HG03558 (cell line): ENCODE measurements around the gene ZC3H18.

Experiments
- ATAC-seq: cut with Tn5 transposase; IDR thresholded peaks from one replicate; pipeline ENCODE4 v1.9.1; 2021; ENCODE audit warnings: moderate number of reproducible peaks; ENCODE audit not compliant: unreplicated experiment; ENCODE audit errors: extremely low read depth

Gene ZC3H18

DNA sequence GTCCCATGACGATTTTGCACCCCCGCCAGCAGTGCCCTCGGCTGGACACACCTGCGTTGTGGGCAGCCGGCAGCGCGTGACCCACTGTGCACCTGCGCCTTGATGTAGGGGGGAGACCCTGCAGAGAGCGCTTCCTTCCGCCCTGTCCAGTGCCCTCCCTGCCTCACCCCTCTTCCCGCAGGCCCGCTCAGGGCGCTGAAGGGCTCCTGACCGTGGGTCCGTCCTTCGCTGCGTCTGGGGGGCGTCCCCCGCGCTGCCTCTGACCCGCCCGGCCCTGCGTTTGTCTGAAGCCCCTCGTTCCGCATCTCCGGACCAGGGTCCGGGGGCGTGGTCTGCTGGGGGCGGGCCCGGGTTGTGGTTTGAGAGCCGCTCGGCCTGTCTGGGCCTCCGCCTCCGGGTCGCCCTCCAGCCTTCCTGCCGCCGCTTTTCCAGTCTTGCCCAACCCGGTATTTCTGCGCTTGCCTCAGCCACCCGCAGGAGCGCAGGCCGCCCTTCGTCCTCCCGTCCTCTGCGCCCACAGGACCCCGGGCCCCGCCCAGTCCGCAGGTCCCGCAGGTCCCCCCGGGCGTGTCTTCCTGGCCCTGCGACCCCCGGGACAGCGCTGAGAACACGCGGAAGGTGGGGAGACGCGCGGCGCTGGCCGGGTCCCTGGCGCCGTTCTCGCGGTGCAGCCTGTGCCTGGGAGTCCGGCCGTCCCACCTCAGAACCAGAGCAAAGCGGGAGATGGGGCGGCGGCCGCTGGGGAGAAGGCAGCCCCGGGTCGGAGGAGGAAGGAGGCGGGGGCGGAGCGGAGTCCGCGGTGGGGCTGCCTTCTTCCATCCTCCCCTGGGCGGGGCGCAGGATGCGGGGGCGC is 64.2 kb downstream of the ZC3H18 start:
- no peak for ATAC-seq

DNA sequence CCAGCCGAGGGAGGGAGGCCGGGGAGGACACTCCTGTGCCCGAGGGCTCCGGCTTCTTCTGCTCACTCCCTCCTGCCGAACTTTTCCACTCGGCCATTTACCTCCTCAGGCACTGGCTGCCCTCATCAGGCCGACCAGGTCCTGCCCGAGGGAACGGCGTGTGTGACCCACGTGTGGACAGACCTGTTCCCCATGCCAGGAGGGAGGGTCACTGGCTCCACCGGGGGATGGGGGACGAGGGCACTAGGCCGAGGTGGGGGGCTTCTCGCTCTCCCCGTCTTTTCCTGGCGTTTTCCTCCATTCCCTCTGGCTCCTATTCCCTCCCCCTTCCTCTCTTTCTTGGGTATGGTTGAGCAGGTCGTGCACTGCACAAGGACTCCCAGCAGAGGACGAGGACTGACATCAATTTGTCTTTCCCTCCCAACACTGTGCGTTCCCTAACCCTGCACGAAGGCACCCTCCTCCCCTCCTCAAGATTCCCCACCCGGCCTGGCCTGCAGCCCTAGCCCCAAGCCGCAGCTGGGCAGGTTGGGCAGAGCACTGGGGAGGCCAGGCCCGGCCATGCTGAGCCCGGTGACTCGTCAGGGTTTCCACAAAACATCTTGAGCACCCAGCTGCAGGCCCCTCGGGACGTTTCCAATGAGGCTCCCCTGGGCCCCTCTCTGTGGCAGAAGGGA is 64.9 kb downstream of the ZC3H18 start:
- no peak for ATAC-seq

- ATAC-seq, result no peak
These were observed 65.6 kb downstream of the ZC3H18 start for GRCh38 chr16:88635671-88636319.

GRCh38 chr16:88636488-88637265 is 66.5 kb downstream of the ZC3H18 start:
- no peak for ATAC-seq

DNA sequence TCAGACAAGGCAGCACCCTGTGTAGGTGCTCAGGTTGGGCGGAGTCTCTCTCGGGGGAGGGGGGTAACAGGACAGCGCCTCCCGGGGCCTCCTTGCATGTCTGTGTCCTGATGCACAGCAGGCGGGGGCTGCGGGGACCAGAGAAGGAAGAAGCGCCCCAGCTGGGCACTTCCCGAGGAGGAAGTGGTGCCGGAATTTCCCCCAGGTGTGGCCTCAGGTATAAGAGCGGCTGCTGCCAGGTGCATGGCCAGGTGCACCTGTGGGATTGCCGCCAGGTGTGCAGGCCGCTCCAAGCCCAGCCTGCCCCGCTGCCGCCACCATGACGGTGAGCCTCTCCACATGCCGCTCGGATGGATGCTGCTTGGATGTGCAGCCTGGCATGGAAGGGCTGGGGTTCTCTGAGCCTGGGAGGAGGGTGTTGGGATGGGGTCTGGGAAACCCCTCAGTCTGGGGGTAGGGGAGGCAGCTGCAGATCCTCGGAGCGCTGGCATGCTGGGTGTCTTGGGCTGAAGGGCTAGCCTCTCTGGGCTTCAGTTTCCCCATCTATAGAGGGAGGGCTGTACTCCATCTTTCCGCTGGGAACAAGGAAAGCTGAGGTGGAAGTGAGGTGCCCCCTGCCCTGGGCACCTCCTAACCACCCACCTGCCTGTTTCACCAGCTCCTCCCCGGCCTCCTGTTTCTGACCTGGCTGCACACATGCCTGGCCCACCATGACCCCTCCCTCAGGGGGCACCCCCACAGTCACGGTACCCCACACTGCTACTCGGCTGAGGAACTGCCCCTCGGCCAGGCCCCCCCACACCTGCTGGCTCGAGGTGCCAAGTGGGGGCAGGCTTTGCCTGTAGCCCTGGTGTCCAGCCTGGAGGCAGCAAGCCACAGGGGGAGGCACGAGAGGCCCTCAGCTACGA is 68.4 kb downstream of the ZC3H18 start, which contains the start of gene IL17C:
Gene IL17C (plus strand): TSS at position 250 of the 908 bp plus-strand sequence. CDS start 70 bp downstream, at position 320.
- ATAC-seq, result no peak

DNA sequence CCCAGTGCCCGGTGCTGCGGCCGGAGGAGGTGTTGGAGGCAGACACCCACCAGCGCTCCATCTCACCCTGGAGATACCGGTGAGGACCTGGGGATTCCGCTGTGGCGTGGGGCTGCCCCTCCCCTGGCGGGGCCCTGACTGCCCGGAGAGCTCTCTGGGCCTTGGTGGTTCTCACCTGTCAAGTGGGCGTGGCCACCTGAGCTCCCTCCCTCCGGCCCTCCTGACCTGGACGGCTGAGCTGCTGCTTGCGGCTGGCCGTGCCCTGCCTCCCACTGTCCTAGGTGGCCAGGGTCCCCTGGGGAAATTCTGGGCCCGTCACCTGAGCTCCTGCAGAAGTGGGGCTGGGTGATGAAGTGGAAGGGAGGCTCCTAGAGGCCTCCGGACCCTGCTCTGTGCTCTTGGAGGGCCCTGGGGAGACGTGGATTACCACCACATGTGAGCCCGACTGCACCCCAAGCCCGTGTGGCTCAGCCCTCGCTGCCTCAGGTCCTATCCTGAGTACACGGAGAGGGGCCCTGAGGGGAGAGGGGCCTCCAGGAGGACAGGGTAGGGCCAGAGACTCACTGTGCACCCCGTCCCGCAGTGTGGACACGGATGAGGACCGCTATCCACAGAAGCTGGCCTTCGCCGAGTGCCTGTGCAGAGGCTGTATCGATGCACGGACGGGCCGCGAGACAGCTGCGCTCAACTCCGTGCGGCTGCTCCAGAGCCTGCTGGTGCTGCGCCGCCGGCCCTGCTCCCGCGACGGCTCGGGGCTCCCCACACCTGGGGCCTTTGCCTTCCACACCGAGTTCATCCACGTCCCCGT is 69.2 kb downstream of the ZC3H18 start:
- ATAC-seq, result no peak

DNA sequence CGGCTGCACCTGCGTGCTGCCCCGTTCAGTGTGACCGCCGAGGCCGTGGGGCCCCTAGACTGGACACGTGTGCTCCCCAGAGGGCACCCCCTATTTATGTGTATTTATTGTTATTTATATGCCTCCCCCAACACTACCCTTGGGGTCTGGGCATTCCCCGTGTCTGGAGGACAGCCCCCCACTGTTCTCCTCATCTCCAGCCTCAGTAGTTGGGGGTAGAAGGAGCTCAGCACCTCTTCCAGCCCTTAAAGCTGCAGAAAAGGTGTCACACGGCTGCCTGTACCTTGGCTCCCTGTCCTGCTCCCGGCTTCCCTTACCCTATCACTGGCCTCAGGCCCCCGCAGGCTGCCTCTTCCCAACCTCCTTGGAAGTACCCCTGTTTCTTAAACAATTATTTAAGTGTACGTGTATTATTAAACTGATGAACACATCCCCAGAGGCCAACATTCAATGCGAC is 69.9 kb downstream of the ZC3H18 start:
- ATAC-seq, result no peak

DNA sequence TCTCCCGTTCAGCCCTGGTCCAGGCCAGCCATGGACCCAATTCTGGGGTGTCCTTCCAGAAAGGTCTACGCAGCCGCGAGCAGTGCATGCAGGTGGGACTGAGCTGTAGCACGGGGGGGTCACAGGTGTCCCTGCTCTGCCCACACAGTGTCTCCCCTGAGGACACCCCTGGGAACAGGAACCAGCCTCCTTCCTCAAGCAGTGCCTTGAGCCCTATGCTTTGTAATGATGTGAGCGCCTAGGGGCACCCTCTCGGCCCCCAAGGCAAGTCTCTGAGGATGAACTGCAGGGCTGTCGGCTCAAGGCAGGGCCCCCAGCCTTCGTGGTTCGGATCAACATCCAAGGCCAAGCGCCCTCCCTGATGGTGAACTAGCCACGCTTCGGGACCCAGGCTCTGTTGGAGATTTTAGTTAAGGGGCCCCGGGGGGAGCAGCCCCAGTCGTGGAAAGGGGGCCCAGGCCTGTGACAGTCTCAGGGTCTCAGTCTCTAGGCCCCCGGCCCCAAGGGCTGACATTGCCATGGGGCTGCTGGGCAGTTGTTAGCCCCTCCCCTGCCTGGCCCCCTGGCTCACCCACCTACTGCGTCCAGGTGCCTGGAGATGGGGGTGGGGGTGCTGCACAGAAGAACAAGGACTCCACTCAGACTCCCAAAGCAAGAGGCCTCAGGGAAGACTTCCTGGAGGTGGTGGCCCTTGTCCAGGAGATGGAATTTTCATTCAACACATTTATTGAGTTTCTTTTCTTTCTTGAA is 70.5 kb downstream of the ZC3H18 start:
- ATAC-seq, result no peak

DNA sequence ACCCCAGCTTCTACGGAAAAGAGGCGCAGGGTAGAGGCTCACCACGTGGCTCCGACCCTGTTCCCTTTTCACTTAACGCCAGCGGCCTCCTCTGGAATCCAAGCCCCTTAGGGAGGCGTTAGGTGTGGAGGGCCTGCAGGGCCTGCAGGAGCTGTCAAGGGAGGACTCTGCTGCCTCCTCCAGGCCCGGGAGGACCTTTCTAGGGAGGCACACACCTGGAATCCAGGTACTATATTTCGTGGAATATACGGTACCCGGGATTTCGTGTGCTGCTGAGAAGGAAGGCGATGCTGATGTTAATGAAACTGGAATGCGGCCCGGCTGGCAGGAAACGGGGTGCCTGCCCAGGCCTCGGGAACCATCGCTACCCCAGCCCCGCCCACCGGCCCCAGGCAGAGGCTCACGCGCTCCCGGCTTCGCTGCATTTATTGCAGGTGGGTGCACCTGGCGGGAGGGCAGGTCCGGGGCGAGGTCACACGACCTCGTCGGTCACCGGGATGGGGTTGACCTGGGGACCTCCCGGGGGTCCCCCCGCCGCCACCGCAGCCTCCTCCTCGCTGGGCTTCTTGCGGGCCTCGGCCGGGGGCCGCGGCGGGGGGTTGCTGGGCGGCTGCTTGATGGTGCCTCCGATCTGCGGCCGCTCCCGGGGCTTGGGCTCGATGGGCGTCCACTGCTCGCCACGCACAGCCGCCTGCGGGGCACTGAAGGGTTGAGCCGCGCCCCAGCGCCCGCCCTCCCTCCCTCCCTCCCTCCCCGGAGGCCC is 72.9 kb downstream of the ZC3H18 start:
- no peak for ATAC-seq

- no peak for ATAC-seq
These were observed 73.4 kb downstream of the ZC3H18 start for GRCh38 chr16:88643644-88643932.

DNA sequence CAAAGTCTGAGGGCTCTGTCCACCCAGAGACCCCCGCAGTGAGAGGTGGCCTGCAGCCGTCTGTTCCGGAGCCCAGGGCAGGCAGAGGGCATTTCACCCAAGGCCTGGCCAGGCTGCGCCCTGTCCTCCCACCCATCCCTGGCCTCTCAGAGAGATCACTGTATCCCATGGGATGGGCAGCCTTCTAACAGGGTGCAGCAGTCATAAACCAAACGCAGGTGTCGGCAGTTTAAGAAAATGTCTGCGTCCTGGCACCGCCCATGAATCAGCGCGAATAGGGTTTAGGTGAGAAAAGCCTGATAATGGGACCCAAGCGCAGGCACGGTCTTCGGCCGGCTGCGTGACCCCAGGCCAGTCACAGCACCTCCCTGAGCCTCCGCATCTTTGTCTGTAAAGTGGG is 75.3 kb downstream of the ZC3H18 start:
- ATAC-seq, result no peak

DNA sequence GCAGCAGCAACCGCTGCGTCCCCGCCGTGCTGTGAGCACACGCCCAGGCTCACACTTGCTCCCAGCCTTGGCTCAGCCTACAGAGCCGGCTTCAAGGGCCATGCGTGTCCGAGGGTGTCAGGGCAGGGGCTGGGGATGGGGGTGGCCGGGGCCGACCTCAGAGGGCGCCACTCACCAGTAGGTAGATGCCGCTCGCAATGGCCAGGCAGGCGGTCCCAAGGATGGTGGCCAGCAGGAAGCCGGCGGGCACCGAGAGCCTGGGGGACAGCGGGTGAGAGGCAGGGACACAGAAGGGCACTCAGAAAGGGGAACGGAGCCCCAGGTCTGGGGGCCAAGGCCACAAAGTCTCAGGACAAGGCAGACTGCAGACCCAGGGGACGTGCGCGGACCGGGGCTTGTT is 75.7 kb downstream of the ZC3H18 start:
- no peak for ATAC-seq

GRCh38 chr16:88646345-88647034 is 76.3 kb downstream of the ZC3H18 start:
- ATAC-seq, result no peak

GRCh38 chr16:88647178-88648070 is 77.2 kb downstream of the ZC3H18 start:
- no peak for ATAC-seq

- no peak for ATAC-seq
These were observed 79.2 kb downstream of the ZC3H18 start for GRCh38 chr16:88649195-88649923.
